Peyer's patch (tissue), 4 donors: Measurements from ENCODE around the gene ILKAP.

Source experiments
- CTCF ChIP-seq, 6 experiments: fragments of 450-650 bp in 4 of 6; fragments of 200-600 bp in 2 of 6; sonication (generic) in 1 of 6; IDR thresholded peaks; one replicate each; pipeline ENCODE4 v1.5.1; 2017 to 2019; ENCODE audit warnings: antibody characterized with exemption in 6 of 6, mild to moderate bottlenecking in 3 of 6, moderate library complexity in 1 of 6
- POLR2A ChIP-seq, 2 donors: fragments of 450-650 bp; IDR thresholded peaks; one replicate each; pipeline ENCODE4 v1.5.1; 2017; ENCODE audit warnings: antibody characterized with exemption in 2 of 2, mild to moderate bottlenecking in 2 of 2, moderate library complexity in 2 of 2

GRCh38 chr2:238122287-238123217 is 80.9 kb downstream of the ILKAP start:
- TF ChIP-seq CTCF (IDR thresholded peaks at IDR 0.05): no peak
- TF ChIP-seq POLR2A (IDR thresholded peaks at IDR 0.05): no peak
